Neural cell (in vitro differentiated cells): ENCODE data around the gene COL18A1. TPM values are rescaled to one million over a fixed set of nuclear protein-coding genes. Genes with fewer than 3 reads are reported as not detected.

Experiments
- H2AFZ ChIP-seq: fragments of 200-600, 300-800 bp; sonication (generic), shearing (Covaris generic); 2 replicates; pipeline ENCODE4 v1.6.0; 2014; ENCODE audit warnings: low read depth, mild to moderate bottlenecking, antibody characterized with exemption, low read length, moderate library complexity
- H3F3A ChIP-seq: fragments of 200-600 bp; shearing (Covaris generic); 2 replicates; pipeline ENCODE4 v1.6.1; 2016; ENCODE audit warnings: mild to moderate bottlenecking, moderate library complexity, mixed read lengths, antibody characterized with exemption, low read length; ENCODE audit not compliant: insufficient read depth, poor library complexity, severe bottlenecking
- H3K27ac ChIP-seq: fragments of 200-600, 300-800 bp; sonication (generic), shearing (Covaris generic); 2 replicates; pipeline ENCODE4 v1.5.1; 2014; ENCODE audit warnings: mild to moderate bottlenecking, low read length, moderate library complexity
- H3K27me3 ChIP-seq: fragments of 300-800, 200-600 bp; sonication (generic), shearing (Covaris generic); 2 replicates; pipeline ENCODE4 v1.6.0; 2014; ENCODE audit warnings: mild to moderate bottlenecking, low read depth, low read length, moderate library complexity; ENCODE audit not compliant: insufficient read depth
- H3K36me3 ChIP-seq: fragments of 300-800, 200-600 bp; sonication (generic), shearing (Covaris generic); 2 replicates; pipeline ENCODE4 v1.5.1; 2014; ENCODE audit warnings: mild to moderate bottlenecking, antibody characterized with exemption, low read length, moderate library complexity; ENCODE audit not compliant: insufficient read depth
- H3K4me2 ChIP-seq: fragments of 300-800, 200-600 bp; sonication (generic), shearing (Covaris generic); 2 replicates; pipeline ENCODE4 v1.6.0; 2014; ENCODE audit warnings: mild to moderate bottlenecking, low read length
- H3K4me3 ChIP-seq: fragments of 300-800, 200-600 bp; sonication (generic), shearing (Covaris generic); 2 replicates; pipeline ENCODE4 v1.5.1; 2014; ENCODE audit warnings: mild to moderate bottlenecking, low read length, moderate library complexity
- H3K79me2 ChIP-seq: fragments of 200-600 bp; shearing (Covaris generic); replicated peaks from 2 replicates; pipeline ENCODE4 v1.6.0; 2014; ENCODE audit warnings: mild to moderate bottlenecking, low read length, moderate library complexity; ENCODE audit not compliant: insufficient read depth
- H3K9ac ChIP-seq: fragments of 300-800, 200-600 bp; sonication (generic), shearing (Covaris generic); 2 replicates; pipeline ENCODE4 v1.6.1; 2016; ENCODE audit warnings: mild to moderate bottlenecking, low read length, mixed read lengths
- H3K9me2 ChIP-seq: fragments of 200-600 bp; shearing (Covaris generic); 2 replicates; pipeline ENCODE4 v1.6.1; 2016; ENCODE audit warnings: mild to moderate bottlenecking, low read length, mixed read lengths; ENCODE audit not compliant: insufficient read depth
- H3K9me3 ChIP-seq: fragments of 200-600, 300-800 bp; sonication (generic), shearing (Covaris generic); 2 replicates; pipeline ENCODE4 v1.6.1; 2016; ENCODE audit warnings: mild to moderate bottlenecking, mixed run types, low read length, moderate library complexity, mixed read lengths
- H4K20me1 ChIP-seq: fragments of 200-600 bp; shearing (Covaris generic); 2 replicates; pipeline ENCODE4 v1.6.1; 2016; ENCODE audit warnings: mild to moderate bottlenecking, mixed run types; ENCODE audit not compliant: insufficient read depth
- CTCF ChIP-seq: fragments of 450-650 bp; IDR thresholded peaks from 2 replicates; pipeline ENCODE4 v1.5.1; 2014; ENCODE audit warnings: antibody characterized with exemption, mild to moderate bottlenecking, moderate library complexity; ENCODE audit not compliant: poor library complexity, severe bottlenecking
- EP300 ChIP-seq: fragments of 450-650 bp; conservative IDR thresholded peaks from 2 replicates; pipeline ENCODE4 v1.6.1; 2014; ENCODE audit warnings: antibody characterized with exemption, mild to moderate bottlenecking, moderate library complexity; ENCODE audit not compliant: poor library complexity, severe bottlenecking
- EZH2 ChIP-seq: fragments of 200-600, 300-800 bp; shearing (Covaris generic), sonication (generic); IDR thresholded peaks from 2 replicates; pipeline ENCODE4 v1.6.1; 2014; ENCODE audit warnings: antibody characterized with exemption, low read length, borderline replicate concordance, mild to moderate bottlenecking; ENCODE audit not compliant: insufficient read depth, poor library complexity, severe bottlenecking
- MXI1 ChIP-seq: fragments of 450-650 bp; conservative IDR thresholded peaks from 2 replicates; pipeline ENCODE4 v1.6.1; 2014; ENCODE audit warnings: antibody characterized with exemption, mild to moderate bottlenecking; ENCODE audit not compliant: poor library complexity, severe bottlenecking
- POLR2AphosphoS5 ChIP-seq: IDR thresholded peaks from 2 replicates; pipeline ENCODE4 v1.6.1; 2012
- RAD21 ChIP-seq: fragments of 450-650 bp; conservative IDR thresholded peaks from 2 replicates; pipeline ENCODE4 v1.6.1; 2014; ENCODE audit warnings: antibody characterized with exemption, mild to moderate bottlenecking, moderate library complexity
- REST ChIP-seq: IDR thresholded peaks from 2 replicates; pipeline ENCODE4 v1.6.1; 2012; ENCODE audit warnings: borderline replicate concordance
- SMC3 ChIP-seq: fragments of 450-650 bp; conservative IDR thresholded peaks from 2 replicates; pipeline ENCODE4 v1.6.1; 2014; ENCODE audit warnings: antibody characterized with exemption, mild to moderate bottlenecking, moderate library complexity; ENCODE audit not compliant: poor library complexity
- TAF1 ChIP-seq: IDR thresholded peaks from 2 replicates; pipeline ENCODE4 v1.6.1; 2012; ENCODE audit warnings: low read depth
- polyA plus RNA-seq: library from polyadenylated mRNA; depleted of rRNA; stranded (reverse); fragments of >200 nt; gene quantifications from 2 replicates; pipeline ENCODE4 v1.2.3, GENCODE V29; 2014

COL18A1 gene
- polyA plus RNA-seq, 1 donor from 2014 or later, result 2.5 TPM

GRCh38 chr21:45542667-45543370, 137.9 kb downstream of the COL18A1 start:
- no peak overlapping the region for H3K4me2 ChIP-seq
- no peaks in the 10 kb centered on the region for H3K36me3 ChIP-seq
- no peaks in the 10 kb centered on the region for H3F3A ChIP-seq
- H3K27me3 ChIP-seq, result no peaks in the 10 kb centered on the region
- no peaks in the 10 kb centered on the region for H3K9me2 ChIP-seq
- no peak for TF ChIP-seq CTCF
- no peak for TF ChIP-seq SMC3
- no peak for TF ChIP-seq REST
- TF ChIP-seq EP300, result no peak
- no peak for TF ChIP-seq TAF1
- TF ChIP-seq EZH2, result no peak
- no peak for TF ChIP-seq MXI1
- no peak for TF ChIP-seq RAD21
- TF ChIP-seq POLR2AphosphoS5, result no peak
- peak overlapping the region; percentile 84 for H3K4me3 ChIP-seq
- H3K27ac ChIP-seq, result no peak overlapping the region
- peak overlapping the region; percentile 51 for H3K9ac ChIP-seq
- H3K79me2 ChIP-seq, result no peaks in the 10 kb centered on the region
- H4K20me1 ChIP-seq, result no peaks in the 10 kb centered on the region
- H2AFZ ChIP-seq, result no peak overlapping the region
- H3K9me3 ChIP-seq, result no peaks in the 10 kb centered on the region

GRCh38 chr21:45543371-45543709, 138.4 kb downstream of the COL18A1 start:
- H3K27me3 ChIP-seq, result no peaks in the 10 kb centered on the region
- no peaks in the 10 kb centered on the region for H3K36me3 ChIP-seq
- no peaks in the 10 kb centered on the region for H3K9me3 ChIP-seq
- no peak for TF ChIP-seq SMC3
- no peak for TF ChIP-seq EZH2
- TF ChIP-seq REST, result no peak
- no peak for TF ChIP-seq POLR2AphosphoS5
- TF ChIP-seq MXI1, result no peak
- TF ChIP-seq TAF1, result no peak
- TF ChIP-seq RAD21, result no peak
- TF ChIP-seq EP300, result no peak
- TF ChIP-seq CTCF, result no peak
- H3K4me2 ChIP-seq, result no peak overlapping the region
- H2AFZ ChIP-seq, result no peak overlapping the region
- H3K9me2 ChIP-seq, result no peaks in the 10 kb centered on the region
- H3K9ac ChIP-seq, result no peak overlapping the region
- no peaks in the 10 kb centered on the region for H3K79me2 ChIP-seq
- H4K20me1 ChIP-seq, result no peaks in the 10 kb centered on the region
- no peak overlapping the region for H3K4me3 ChIP-seq
- H3F3A ChIP-seq, result no peaks in the 10 kb centered on the region
- no peak overlapping the region for H3K27ac ChIP-seq
